Activated CD4-positive, alpha-beta T cell treated with anti-CD3 and anti-CD28 coated beads, Interleukin-2, amount 10 ng/mL, durations not matched to agents 24 days and 14 days (primary cell): ENCODE data around the gene CALY. TPM values are rescaled to one million over a fixed set of nuclear protein-coding genes. Genes with fewer than 3 reads are reported as not detected.

ENCODE experiments used
- DNase-seq: peaks from one replicate; pipeline ENCODE4 v3.0.0; 2022
- H3K27ac Mint-ChIP-seq: one replicate; pipeline ENCODE4 v1.8.0; 2022; ENCODE audit warnings: mild to moderate bottlenecking, mixed read lengths
- H3K27me3 Mint-ChIP-seq: one replicate; pipeline ENCODE4 v1.8.0; 2022; ENCODE audit warnings: mixed read lengths
- H3K36me3 Mint-ChIP-seq: one replicate; pipeline ENCODE4 v1.8.0; 2022; ENCODE audit warnings: low read depth, mild to moderate bottlenecking, mixed read lengths
- H3K4me1 Mint-ChIP-seq: one replicate; pipeline ENCODE4 v1.8.0; 2021; ENCODE audit warnings: mixed read lengths
- H3K4me3 Mint-ChIP-seq: one replicate; pipeline ENCODE4 v1.8.0; 2022; ENCODE audit warnings: mild to moderate bottlenecking, moderate library complexity, mixed read lengths
- H3K9me3 Mint-ChIP-seq: one replicate; pipeline ENCODE4 v1.8.0; 2021; ENCODE audit warnings: mixed read lengths
- intact Hi-C: fragments of 100-400 bp; cut with micrococcal nuclease; formaldehyde crosslinking; loops from one replicate; pipeline ENCODE4 v1.15.1; 2023
- total RNA-seq: library from RNA; stranded (reverse); gene quantifications from 2 replicates; pipeline ENCODE4 v1.2.3, GENCODE V29; 2022

The CALY gene
- total RNA-seq, 1 donor from 2014 or later, result not detected

DNA sequence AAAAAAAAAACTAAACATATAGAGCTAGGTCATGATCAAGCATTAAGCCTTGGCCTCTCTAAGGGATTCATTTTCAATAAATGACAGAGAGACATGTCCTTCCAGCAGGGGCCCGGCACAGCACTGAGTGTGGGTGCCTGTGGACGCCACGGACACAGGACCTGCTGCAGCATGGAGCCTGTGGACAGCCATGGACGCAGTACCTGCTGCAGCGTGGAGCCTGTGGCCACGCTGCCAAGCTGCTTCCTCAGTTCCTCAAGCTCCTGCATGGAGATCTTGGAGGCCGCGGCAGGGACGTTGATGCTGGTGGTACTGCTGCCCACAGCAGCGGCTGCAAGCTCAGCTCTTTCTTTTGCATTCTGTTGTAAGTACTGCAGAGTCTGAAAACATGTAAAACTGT is 37.5 kb downstream of the CALY start:
- peaks cover 52% of the 10 kb centered on the region for H3K36me3 Mint-ChIP-seq
- peaks cover 3% of the 10 kb centered on the region for H3K4me1 Mint-ChIP-seq
- no peak overlapping the region for H3K4me3 Mint-ChIP-seq
- no peaks in the 10 kb centered on the region for H3K27me3 Mint-ChIP-seq
- no peaks in the 10 kb centered on the region for H3K9me3 Mint-ChIP-seq
- intact Hi-C loops, result no loop called here
- H3K27ac Mint-ChIP-seq, result no peak overlapping the region
- DNase-seq, result no peak

DNA sequence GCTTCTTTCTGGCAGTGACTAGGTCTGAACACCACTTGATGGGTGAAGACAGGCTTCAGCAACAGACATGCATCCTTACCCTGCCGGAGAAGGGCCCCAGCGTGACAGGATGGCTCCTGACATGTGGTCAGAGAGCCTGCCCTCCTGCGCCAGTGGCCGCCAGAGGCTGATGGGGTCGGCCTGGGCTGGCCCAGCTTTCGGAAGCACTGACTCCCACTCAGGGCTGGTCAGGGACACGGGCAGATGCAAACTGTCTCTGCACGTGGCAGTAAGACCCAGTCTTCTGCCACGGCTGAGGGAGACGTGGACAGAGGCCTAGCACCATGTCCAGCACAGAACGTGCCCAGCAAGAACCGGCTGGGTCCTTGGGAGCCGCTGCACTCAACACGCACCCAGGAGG is 38.2 kb downstream of the CALY start:
- Mint-ChIP-seq H3K27ac (no peak overlapping the region), H3K4me1 (no peaks in the 10 kb centered on the region), H3K36me3 (peaks cover 59% of the 10 kb centered on the region), H3K4me3 (no peak overlapping the region), H3K27me3 (no peaks in the 10 kb centered on the region), H3K9me3 (no peaks in the 10 kb centered on the region)
- intact Hi-C loops, result no loop called here
- DNase-seq, result no peak

DNA sequence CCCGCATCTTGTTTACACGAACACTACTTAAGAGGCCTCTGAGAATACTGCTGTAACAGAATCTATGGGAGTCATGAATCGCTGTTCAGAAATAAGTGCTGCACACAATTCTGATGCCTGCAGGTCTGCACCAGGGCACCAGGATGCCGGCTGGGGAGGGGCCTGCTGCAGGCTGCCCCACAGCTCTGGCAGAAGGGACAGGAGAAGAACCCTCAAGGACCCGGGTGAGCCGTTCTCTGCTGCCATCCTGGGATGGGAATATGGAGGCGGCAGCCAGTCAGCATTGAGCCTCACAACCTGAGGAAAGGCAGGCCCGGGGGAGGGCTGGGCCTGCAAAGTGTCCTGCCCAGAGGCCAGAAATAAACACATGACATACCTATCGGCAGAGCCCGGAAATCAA is 39.2 kb downstream of the CALY start:
- peaks cover 59% of the 10 kb centered on the region for H3K36me3 Mint-ChIP-seq
- no peak for DNase-seq
- H3K4me3 Mint-ChIP-seq, result no peak overlapping the region
- H3K27ac Mint-ChIP-seq, result no peak overlapping the region
- intact Hi-C loops, result no loop called here
- H3K4me1 Mint-ChIP-seq, result no peaks in the 10 kb centered on the region
- H3K9me3 Mint-ChIP-seq, result no peaks in the 10 kb centered on the region
- no peaks in the 10 kb centered on the region for H3K27me3 Mint-ChIP-seq

DNA sequence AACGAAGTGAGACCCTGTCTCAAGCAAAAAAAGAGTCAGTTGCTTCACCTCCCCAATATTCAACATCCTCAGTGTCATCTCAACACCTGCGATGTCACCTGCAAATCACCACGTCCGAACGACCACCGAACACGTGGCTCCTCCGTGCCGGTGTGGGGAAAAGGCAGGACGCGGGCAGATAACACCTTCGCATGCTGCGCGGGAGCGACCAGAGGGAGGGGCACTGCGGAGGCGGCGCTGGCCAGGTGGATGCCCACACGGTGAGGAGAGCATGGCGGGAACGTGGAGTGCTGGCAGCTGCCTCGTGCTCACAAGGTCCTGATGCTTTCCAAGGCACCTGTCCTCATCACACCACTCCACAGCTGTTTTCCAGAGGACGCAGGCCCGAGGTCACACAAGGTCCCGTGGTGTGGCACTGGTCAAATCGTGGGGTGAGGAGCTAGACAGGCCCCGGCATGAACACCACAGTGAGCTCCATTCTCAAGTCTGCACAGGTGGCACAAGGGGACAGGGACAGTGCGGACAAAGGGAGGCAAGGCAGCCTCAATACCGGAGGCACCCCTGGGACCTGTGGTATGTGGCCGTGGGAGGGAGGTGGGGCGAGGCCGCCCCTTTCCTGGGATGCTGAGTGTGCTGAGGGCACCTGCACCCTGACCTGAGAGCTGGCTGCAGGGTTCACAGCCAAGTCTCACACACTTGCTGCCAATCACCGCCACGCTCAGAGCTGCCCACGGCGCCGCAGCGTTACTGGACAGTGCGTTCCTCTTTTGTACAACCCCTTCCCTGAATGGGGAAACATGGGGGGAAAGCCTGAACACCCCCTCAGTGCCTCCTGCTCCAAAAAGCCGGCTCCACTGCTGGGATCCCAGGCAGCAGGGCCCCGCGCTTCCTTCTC is 41.0 kb downstream of the CALY start:
- no peaks in the 10 kb centered on the region for H3K4me1 Mint-ChIP-seq
- no peak for DNase-seq
- H3K4me3 Mint-ChIP-seq, result no peak overlapping the region
- H3K36me3 Mint-ChIP-seq, result peaks cover 58% of the 10 kb centered on the region
- intact Hi-C loops, result no loop called here
- H3K27me3 Mint-ChIP-seq, result no peaks in the 10 kb centered on the region
- no peaks in the 10 kb centered on the region for H3K9me3 Mint-ChIP-seq
- H3K27ac Mint-ChIP-seq, result no peak overlapping the region

DNA sequence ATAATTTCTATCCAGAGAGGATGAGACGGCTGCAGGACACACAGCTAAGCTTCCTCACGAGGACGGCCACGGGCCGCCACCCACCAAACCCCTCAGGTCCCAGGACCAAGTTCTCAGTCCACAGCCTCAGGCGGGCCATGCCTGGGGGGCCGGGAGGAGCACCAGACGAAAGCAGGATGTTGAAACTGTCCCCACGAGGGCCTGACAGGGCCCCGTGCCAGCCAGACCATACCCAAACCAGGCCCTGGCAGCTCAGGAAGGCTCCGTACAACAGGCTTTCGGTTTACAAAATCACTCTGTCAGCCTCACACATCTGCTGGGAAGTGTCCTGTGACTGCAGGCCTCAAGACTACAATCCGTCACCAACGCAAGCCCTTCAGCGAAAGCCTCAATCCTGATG is 42.5 kb downstream of the CALY start:
- Mint-ChIP-seq H3K9me3 (no peaks in the 10 kb centered on the region), H3K4me1 (no peaks in the 10 kb centered on the region), H3K4me3 (no peak overlapping the region), H3K36me3 (peaks cover 56% of the 10 kb centered on the region), H3K27me3 (no peaks in the 10 kb centered on the region), H3K27ac (no peak overlapping the region)
- intact Hi-C loops, result no loop called here
- DNase-seq, result no peak

DNA sequence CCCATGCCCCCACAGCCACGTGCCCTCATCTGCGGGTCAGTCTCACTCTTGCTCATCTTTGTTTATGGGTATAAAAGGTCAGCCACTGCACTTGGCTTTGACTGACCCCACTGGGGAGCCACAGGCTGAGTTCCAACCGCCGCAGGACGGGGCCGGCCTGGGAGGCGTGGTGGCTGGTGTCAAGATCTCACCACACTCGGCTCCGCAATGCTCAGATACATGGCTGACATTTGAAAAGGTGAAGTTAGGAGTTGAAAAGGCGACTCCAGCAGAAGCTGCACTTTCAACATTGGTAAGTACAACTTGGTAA is 42.9 kb downstream of the CALY start:
- DNase-seq, result no peak
- Mint-ChIP-seq H3K4me1 (no peaks in the 10 kb centered on the region), H3K4me3 (no peak overlapping the region), H3K27me3 (no peaks in the 10 kb centered on the region), H3K9me3 (no peaks in the 10 kb centered on the region), H3K36me3 (peaks cover 57% of the 10 kb centered on the region), H3K27ac (no peak overlapping the region)
- intact Hi-C loops, result no loop called here

DNA sequence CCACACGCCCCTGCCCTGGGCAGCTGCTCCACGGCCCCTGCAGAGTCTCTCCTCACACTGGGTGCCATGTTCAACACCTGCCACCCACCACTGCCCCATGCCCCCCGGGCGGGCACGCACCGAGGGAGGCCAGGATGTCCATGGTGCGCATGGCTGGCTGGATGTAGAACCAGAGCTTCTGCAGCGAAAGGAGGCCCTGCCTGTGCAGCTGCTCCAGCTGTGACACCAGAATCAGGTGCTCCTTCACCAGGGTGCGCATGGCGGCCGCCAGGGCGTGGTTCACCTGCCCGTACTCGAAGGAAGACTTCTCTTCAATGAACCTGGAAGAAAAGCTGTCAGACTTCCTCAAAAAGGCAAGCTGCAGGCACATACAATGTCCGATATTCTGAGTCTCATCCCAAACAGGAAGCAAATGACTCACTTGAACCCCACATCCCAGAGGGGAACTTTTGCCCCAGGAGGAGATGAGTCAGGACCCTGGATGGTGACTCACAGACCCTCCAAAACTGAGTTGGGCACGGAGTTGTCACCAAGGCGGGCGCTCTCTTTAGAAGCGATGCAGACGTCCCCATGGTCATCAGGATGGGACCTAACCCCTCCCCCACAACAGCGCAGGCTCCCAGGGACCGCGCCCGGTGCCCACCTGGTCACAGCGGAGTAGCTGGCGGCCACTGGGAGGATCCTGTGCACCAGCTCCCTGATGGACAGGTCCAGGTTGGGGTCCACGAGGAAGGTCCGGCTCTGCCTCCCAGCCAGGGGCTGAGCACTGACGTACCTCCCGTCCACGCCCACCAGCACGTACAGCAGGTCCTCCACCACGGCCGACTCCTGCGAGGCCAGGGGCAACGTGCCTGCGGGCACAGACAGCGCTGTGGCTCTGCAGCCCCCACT is 43.5 kb downstream of the CALY start:
- no peak overlapping the region for H3K4me3 Mint-ChIP-seq
- no peaks in the 10 kb centered on the region for H3K27me3 Mint-ChIP-seq
- intact Hi-C loops, result no loop called here
- no peak overlapping the region for H3K27ac Mint-ChIP-seq
- peaks cover 56% of the 10 kb centered on the region for H3K36me3 Mint-ChIP-seq
- no peak for DNase-seq
- no peaks in the 10 kb centered on the region for H3K4me1 Mint-ChIP-seq
- no peaks in the 10 kb centered on the region for H3K9me3 Mint-ChIP-seq

DNA sequence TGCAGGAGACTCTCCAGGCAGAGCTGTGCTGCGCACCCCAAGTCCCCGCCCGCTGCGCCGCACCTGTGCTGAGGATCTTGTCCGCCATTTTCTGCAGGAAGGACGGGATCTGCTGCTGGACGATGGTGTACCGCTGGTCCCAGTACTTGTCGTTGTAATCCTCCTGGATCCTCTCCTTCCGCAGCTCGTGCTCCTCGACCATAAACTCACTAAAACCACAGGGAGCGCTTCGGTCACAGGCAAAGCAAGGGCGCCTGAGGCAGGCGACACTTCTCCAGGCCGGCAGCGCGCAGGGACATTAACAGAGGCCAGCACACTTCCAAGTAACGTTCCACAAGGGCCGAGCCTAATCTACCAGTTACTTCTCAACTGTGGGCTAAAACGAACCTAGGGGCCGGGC is 46.9 kb downstream of the CALY start:
- H3K9me3 Mint-ChIP-seq, result no peaks in the 10 kb centered on the region

DNA sequence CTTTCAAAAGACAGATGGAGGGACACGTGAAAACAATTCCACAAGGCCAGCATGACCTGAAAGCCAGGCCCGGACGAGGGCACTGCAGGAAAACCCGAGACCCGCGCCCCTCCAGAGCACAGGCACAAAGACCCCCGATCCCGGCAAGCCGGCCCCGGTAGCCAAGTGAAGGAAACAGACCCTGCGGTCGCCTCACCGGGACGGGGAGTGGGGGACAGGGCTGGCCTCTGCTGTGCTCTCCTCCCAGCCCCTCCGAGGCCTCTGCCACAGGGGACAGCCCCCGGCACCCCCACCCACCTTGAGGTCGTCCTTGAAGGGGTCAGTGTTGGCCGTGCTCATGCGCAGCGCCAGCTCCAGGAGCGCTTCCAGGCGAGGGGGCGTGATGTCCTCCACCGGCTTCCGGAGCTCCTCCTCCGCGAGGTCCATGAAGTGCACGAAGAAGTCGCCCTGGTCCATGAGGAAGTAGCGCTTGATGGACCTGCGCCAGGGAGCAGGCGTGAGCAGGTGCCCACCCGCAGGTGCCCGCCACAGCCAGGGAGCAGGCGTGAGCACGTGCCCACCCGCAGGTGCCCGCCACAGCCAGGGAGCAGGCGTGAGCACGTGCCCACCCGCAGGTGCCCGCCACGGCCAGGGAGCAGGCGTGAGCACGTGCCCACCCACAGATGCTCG is 48.7 kb downstream of the CALY start:
- intact Hi-C loops, result no loop called here
- H3K27ac Mint-ChIP-seq, result no peak overlapping the region
- no peaks in the 10 kb centered on the region for H3K27me3 Mint-ChIP-seq
- peaks cover 2% of the 10 kb centered on the region for H3K4me1 Mint-ChIP-seq
- H3K4me3 Mint-ChIP-seq, result no peak overlapping the region
- no peak for DNase-seq
- no peaks in the 10 kb centered on the region for H3K9me3 Mint-ChIP-seq
- peaks cover 61% of the 10 kb centered on the region for H3K36me3 Mint-ChIP-seq

More for the DNA sequence above, 46.9 kb downstream of the CALY start:
- Mint-ChIP-seq H3K27ac (no peak overlapping the region), H3K4me3 (no peak overlapping the region), H3K4me1 (peaks cover 2% of the 10 kb centered on the region), H3K36me3 (peaks cover 62% of the 10 kb centered on the region), H3K27me3 (no peaks in the 10 kb centered on the region)
- no peak for DNase-seq
- intact Hi-C loops, result no loop called here

DNA sequence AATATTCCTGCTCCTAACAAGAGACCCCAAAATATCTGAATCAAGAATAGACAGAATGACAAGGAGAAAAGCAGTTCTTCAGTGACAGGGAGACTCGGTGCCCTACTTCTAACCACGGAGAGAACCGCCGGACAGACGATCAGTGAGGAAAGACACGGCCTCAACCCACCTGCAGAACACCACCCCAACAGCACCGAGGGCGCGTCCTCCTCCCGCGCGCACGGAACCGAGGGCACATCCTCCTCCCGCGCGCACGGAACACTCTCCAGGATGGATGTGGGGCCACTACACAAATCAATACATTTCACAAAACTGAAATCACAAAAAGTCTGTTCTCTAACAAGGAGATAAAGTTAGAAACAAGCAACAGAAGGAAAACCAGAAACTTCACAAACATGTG is 50.3 kb downstream of the CALY start:
- Mint-ChIP-seq H3K36me3 (peaks cover 64% of the 10 kb centered on the region), H3K27me3 (no peaks in the 10 kb centered on the region), H3K4me3 (no peak overlapping the region), H3K4me1 (peaks cover 2% of the 10 kb centered on the region), H3K9me3 (no peaks in the 10 kb centered on the region), H3K27ac (peak overlapping the region; percentile 6)
- intact Hi-C loops, result no loop called here
- no peak for DNase-seq

DNA sequence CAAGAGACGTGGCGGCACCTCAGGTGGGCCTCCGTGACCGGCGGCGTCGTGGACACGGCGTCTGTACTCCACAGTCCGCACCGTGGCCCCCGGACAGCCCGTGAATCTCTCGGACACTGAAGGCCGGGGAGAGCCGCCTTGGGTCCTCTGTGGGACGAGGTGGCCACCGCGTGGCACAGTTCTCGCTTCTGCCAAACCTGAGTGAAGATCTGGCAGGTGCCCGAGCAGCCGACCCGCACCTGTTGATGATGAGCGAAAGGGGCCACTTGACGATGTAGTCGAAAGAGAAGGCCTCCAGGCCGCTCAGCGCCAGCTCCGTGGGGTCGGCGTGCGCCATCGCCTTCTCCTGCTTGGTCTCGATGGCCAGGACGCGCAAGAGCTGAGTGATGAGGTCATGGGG is 51.5 kb downstream of the CALY start:
- intact Hi-C loops, result no loop called here
- peaks cover 60% of the 10 kb centered on the region for H3K36me3 Mint-ChIP-seq

DNA sequence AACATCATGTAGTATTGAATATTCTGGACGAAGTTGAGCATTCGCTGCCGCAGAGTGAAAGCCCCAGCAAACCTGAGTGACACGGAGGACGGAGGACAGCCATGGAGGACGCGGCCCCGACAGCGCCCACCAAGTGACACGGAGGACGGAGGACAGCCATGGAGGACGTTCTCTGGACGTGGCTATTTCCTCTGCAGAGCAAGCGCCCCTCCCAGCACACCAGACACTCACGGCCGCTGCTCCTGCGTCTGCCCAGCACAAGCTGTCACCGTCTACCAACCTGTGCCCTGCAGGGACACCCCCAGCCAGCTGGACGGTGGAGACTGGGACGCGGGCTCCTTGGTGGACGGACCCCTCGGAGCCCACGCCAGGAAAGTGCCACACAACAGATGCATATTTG is 52.8 kb downstream of the CALY start:
- no peak overlapping the region for H3K27ac Mint-ChIP-seq
- no peak for DNase-seq
- H3K36me3 Mint-ChIP-seq, result peaks cover 56% of the 10 kb centered on the region
- no peaks in the 10 kb centered on the region for H3K27me3 Mint-ChIP-seq
- peaks cover 6% of the 10 kb centered on the region for H3K4me1 Mint-ChIP-seq
- no peak overlapping the region for H3K4me3 Mint-ChIP-seq
- H3K9me3 Mint-ChIP-seq, result no peaks in the 10 kb centered on the region
- intact Hi-C loops, result no loop called here

More for the DNA sequence above, 51.5 kb downstream of the CALY start:
- no peaks in the 10 kb centered on the region for H3K9me3 Mint-ChIP-seq
- no peaks in the 10 kb centered on the region for H3K27me3 Mint-ChIP-seq
- no peak overlapping the region for H3K4me3 Mint-ChIP-seq
- no peak for DNase-seq
- H3K27ac Mint-ChIP-seq, result no peak overlapping the region
- H3K4me1 Mint-ChIP-seq, result peaks cover 2% of the 10 kb centered on the region

DNA sequence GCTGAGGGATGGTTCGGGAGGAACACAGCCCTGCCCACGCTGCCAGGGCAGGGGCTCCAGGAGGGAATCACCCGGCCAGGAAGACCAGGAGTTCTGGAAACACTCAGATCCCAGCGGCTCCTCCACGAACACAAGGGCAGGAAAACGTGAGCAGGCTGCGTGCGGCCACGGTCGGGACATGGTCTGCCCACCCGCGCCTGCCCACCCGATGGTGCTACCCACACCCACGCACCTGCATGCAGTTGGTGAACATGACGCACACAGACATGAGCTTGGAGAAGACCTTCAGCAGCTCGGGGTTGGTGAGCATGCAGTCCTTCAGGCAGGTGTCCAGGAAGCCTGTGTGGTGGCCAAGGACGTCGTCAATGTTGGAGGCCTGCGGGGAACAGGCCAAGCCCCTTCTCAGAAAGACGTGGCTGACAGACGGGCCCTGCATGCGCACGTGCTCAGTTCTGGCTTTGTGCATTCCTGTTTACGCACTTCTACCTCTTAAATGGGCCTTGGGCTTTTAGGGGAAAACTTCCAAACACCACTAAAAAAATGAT is 53.8 kb downstream of the CALY start:
- DNase-seq, result no peak
- intact Hi-C loops, result no loop called here
- no peaks in the 10 kb centered on the region for H3K27me3 Mint-ChIP-seq
- H3K27ac Mint-ChIP-seq, result no peak overlapping the region
- H3K9me3 Mint-ChIP-seq, result no peaks in the 10 kb centered on the region
- H3K4me3 Mint-ChIP-seq, result no peak overlapping the region
- H3K36me3 Mint-ChIP-seq, result peaks cover 53% of the 10 kb centered on the region
- H3K4me1 Mint-ChIP-seq, result peaks cover 16% of the 10 kb centered on the region
